IMR-90 (cell line): ENCODE measurements around the gene KCNQ1. TPM values are rescaled to one million over a fixed set of nuclear protein-coding genes. Genes with fewer than 3 reads are reported as not detected.

ENCODE experiments used
- ATAC-seq: fragments of 200-7000 bp; cut with Tn5 transposase; 2 replicates; pipeline ENCODE4 v1.9.1; 2020; ENCODE audit warnings: low read depth, mild to moderate bottlenecking, moderate library complexity
- BruUV-seq: library from RNA; stranded (reverse); fragments of 400-500 nt; replicated peaks from 2 replicates; lab custom pipeline; 2021; lab: Mats Ljungman, UMichigan
- CTCF ChIA-PET: fragments of 300-600 bp; formaldehyde crosslinking; extraction: SDS; loops from one replicate; lab custom pipeline; 2021; ENCODE audit warnings: antibody characterized with exemption; lab: Yijun Ruan, JAX
- POLR2A ChIA-PET: fragments of 300-600 bp; sonication (Branson Sonifier 250); formaldehyde crosslinking; loops from one replicate; lab custom pipeline; 2022; ENCODE audit warnings: antibody characterized with exemption; ENCODE audit not compliant: unreplicated experiment; lab: Charles Lee
- DNase-seq: peaks from one replicate; pipeline ENCODE4 v3.0.0; 2013
- H2AFZ ChIP-seq: replicated peaks from 2 replicates; pipeline ENCODE3; 2013; ENCODE audit warnings: low read length, mild to moderate bottlenecking; ENCODE audit not compliant: poor library complexity
- H2AK5ac ChIP-seq: 2 replicates; pipeline ENCODE4 v1.6.1; 2013; ENCODE audit warnings: low read depth, low read length, inconsistent platforms
- H2AK9ac ChIP-seq: replicated peaks from 2 replicates; pipeline ENCODE3; 2013; ENCODE audit warnings: mild to moderate bottlenecking, low read depth, low read length, moderate library complexity; ENCODE audit not compliant: poor library complexity
- H2BK120ac ChIP-seq: 2 replicates; pipeline ENCODE4 v1.6.1; 2013; ENCODE audit warnings: low read depth, low read length, inconsistent platforms
- H2BK15ac ChIP-seq: 3 replicates; pipeline ENCODE4 v1.6.1; 2013; ENCODE audit warnings: low read depth, low read length, inconsistent platforms
- H2BK20ac ChIP-seq: 2 replicates; pipeline ENCODE4 v1.6.1; 2013; ENCODE audit warnings: low read depth, mild to moderate bottlenecking, inconsistent platforms, low read length, moderate library complexity
- H2BK5ac ChIP-seq: 2 replicates; pipeline ENCODE4 v1.6.1; 2013; ENCODE audit warnings: mild to moderate bottlenecking, low read depth, low read length, inconsistent platforms; ENCODE audit not compliant: poor library complexity, severe bottlenecking
- H3K14ac ChIP-seq: replicated peaks from 2 replicates; pipeline ENCODE4 v1.6.1; 2013; ENCODE audit warnings: low read depth, low read length, inconsistent platforms
- H3K18ac ChIP-seq: 2 replicates; pipeline ENCODE4 v1.6.1; 2013; ENCODE audit warnings: low read depth, low read length, control low read depth
- H3K23ac ChIP-seq: 2 replicates; pipeline ENCODE4 v1.6.1; 2013; ENCODE audit warnings: low read depth, low read length, inconsistent platforms
- H3K27ac ChIP-seq: 2 replicates; pipeline ENCODE4 v1.5.1; 2013; ENCODE audit warnings: mild to moderate bottlenecking, control low read depth, low read length; ENCODE audit not compliant: insufficient read depth
- H3K27me3 ChIP-seq: 2 replicates; pipeline ENCODE4 v1.6.1; 2013; ENCODE audit warnings: low read length; ENCODE audit not compliant: control insufficient read depth, insufficient read depth
- H3K36me3 ChIP-seq: 2 replicates; pipeline ENCODE4 v1.6.1; 2013; ENCODE audit warnings: low read length, mixed read lengths; ENCODE audit not compliant: control insufficient read depth, insufficient read depth
- H3K4ac ChIP-seq: 2 replicates; pipeline ENCODE4 v1.6.1; 2013; ENCODE audit warnings: low read depth, low read length, inconsistent platforms
- H3K4me1 ChIP-seq: 2 replicates; pipeline ENCODE4 v1.6.1; 2013; ENCODE audit warnings: low read length, mixed read lengths; ENCODE audit not compliant: control insufficient read depth, insufficient read depth
- H3K4me2 ChIP-seq: 2 replicates; pipeline ENCODE4 v1.6.1; 2013; ENCODE audit warnings: low read depth, mild to moderate bottlenecking, control low read depth, low read length, moderate library complexity
- H3K4me3 ChIP-seq: 2 replicates; pipeline ENCODE4 v1.5.1; 2013; ENCODE audit warnings: low read depth, mild to moderate bottlenecking, control low read depth, low read length, moderate library complexity; ENCODE audit not compliant: insufficient read depth
- H3K56ac ChIP-seq: 2 replicates; pipeline ENCODE4 v1.6.1; 2013; ENCODE audit warnings: low read length, inconsistent platforms; ENCODE audit not compliant: insufficient read depth; ENCODE audit errors: extremely low read depth
- H3K79me1 ChIP-seq, 2 experiments: 2 replicates each; pipeline ENCODE4 v1.6.1; 2013; ENCODE audit warnings: low read length in 2 of 2, inconsistent platforms in 1 of 2, low read depth in 1 of 2
- H3K9ac ChIP-seq: 2 replicates; pipeline ENCODE4 v1.6.1; 2013; ENCODE audit warnings: low read depth, low read length, control low read depth
- H3K9me1 ChIP-seq: 2 replicates; pipeline ENCODE4 v1.6.1; 2013; ENCODE audit warnings: low read length, inconsistent platforms; ENCODE audit not compliant: insufficient read depth
- H3K9me3 ChIP-seq: 2 replicates; pipeline ENCODE4 v1.6.1; 2013; ENCODE audit warnings: low read length; ENCODE audit not compliant: control insufficient read depth, insufficient read depth
- H4K20me1 ChIP-seq: 2 replicates; pipeline ENCODE4 v1.6.1; 2013; ENCODE audit warnings: low read length, inconsistent platforms; ENCODE audit not compliant: insufficient read depth
- H4K5ac ChIP-seq: 2 replicates; pipeline ENCODE4 v1.6.1; 2013; ENCODE audit warnings: mild to moderate bottlenecking, low read depth, low read length, control low read depth
- H4K8ac ChIP-seq, 2 experiments: 2 replicates each; pipeline ENCODE4 v1.6.1; 2013; ENCODE audit warnings: low read depth in 2 of 2, low read length in 2 of 2, control low read depth in 1 of 2, inconsistent platforms in 1 of 2
- H4K91ac ChIP-seq: 2 replicates; pipeline ENCODE4 v1.6.1; 2013; ENCODE audit warnings: low read depth, low read length, inconsistent platforms; ENCODE audit not compliant: insufficient read depth
- BHLHE40 ChIP-seq: fragments of 150-350 bp; IDR thresholded peaks from 2 replicates; pipeline ENCODE4 v1.6.1; 2016; ENCODE audit warnings: mild to moderate bottlenecking, low read depth, low read length
- CEBPB ChIP-seq: IDR thresholded peaks from 2 replicates; pipeline ENCODE4 v1.6.1; 2012; ENCODE audit warnings: low read depth, low read length, improper control_type of control experiment
- CHD1 ChIP-seq: IDR thresholded peaks from 2 replicates; pipeline ENCODE4 v1.6.1; 2012; ENCODE audit warnings: low read depth, low read length, improper control_type of control experiment
- CTCF ChIP-seq: conservative IDR thresholded peaks from 2 replicates; pipeline ENCODE4 v1.5.1; 2012; ENCODE audit warnings: mild to moderate bottlenecking, low read depth, low read length, improper control_type of control experiment
- ELK1 ChIP-seq: fragments of 150-350 bp; IDR thresholded peaks from 2 replicates; pipeline ENCODE4 v1.6.1; 2016; ENCODE audit warnings: low read depth, mild to moderate bottlenecking, low read length, moderate library complexity, borderline replicate concordance
- MAFK ChIP-seq: IDR thresholded peaks from 2 replicates; pipeline ENCODE4 v1.6.1; 2012; ENCODE audit warnings: low read depth, low read length, improper control_type of control experiment
- MAZ ChIP-seq: IDR thresholded peaks from 2 replicates; pipeline ENCODE4 v1.6.1; 2012; ENCODE audit warnings: low read depth, mild to moderate bottlenecking, low read length, improper control_type of control experiment, moderate library complexity, borderline replicate concordance
- MXI1 ChIP-seq: IDR thresholded peaks from 2 replicates; pipeline ENCODE4 v1.6.1; 2012; ENCODE audit warnings: low read depth, mild to moderate bottlenecking, low read length, moderate library complexity, borderline replicate concordance
- NFE2L2 ChIP-seq: fragments of 150-350 bp; IDR thresholded peaks from 2 replicates; pipeline ENCODE4 v1.6.1; 2016; ENCODE audit warnings: low read depth, mild to moderate bottlenecking, low read length
- POLR2A ChIP-seq: IDR thresholded peaks from 2 replicates; pipeline ENCODE4 v1.6.1; 2012; ENCODE audit warnings: mild to moderate bottlenecking, low read depth, low read length
- RAD21 ChIP-seq: IDR thresholded peaks from 2 replicates; pipeline ENCODE4 v1.6.1; 2012; ENCODE audit warnings: low read length, improper control_type of control experiment
- RCOR1 ChIP-seq: IDR thresholded peaks from 2 replicates; pipeline ENCODE4 v1.6.1; 2012; ENCODE audit warnings: mild to moderate bottlenecking, low read length, improper control_type of control experiment; ENCODE audit not compliant: insufficient replicate concordance
- RFX5 ChIP-seq: IDR thresholded peaks from 2 replicates; pipeline ENCODE4 v1.8.0; 2012; ENCODE audit warnings: low read depth, mild to moderate bottlenecking, low read length, moderate library complexity
- SMC3 ChIP-seq: fragments of 150-350 bp; IDR thresholded peaks from 2 replicates; pipeline ENCODE4 v1.6.1; 2016; ENCODE audit warnings: low read depth, mild to moderate bottlenecking, antibody characterized with exemption, low read length, moderate library complexity
- WGBS, 2 experiments: methylation state at CpG; one replicate each; pipeline versions ENCODE4 v1.1.5 to v1.1.7; 2013; ENCODE audit warnings: missing lambda C conversion rate in 2 of 2; ENCODE audit not compliant: insufficient read length in 1 of 2; ENCODE audit errors: extremely low coverage in 2 of 2; 5-methylcytosine and 5-hydroxymethylcytosine counted together
- dilution Hi-C: fragments of 300-500 bp; cut with HindIII; formaldehyde crosslinking; loops from one replicate; pipeline ENCODE4 v1.14.3; 2018; ENCODE audit warnings: low sequenced_read_pairs; ENCODE audit not compliant: unreplicated experiment
- in situ Hi-C: fragments of 300-500 bp; cut with MboI; formaldehyde crosslinking; loops from 3 replicates; pipeline ENCODE4 v1.14.3; 2019; ENCODE audit warnings: low sequenced_read_pairs, inconsistent platforms, mixed read lengths
- intact Hi-C: fragments of 100-400 bp; cut with micrococcal nuclease; formaldehyde crosslinking; loops from 2 replicates; pipeline ENCODE4 v1.10.0; 2022
- polyA plus RNA-seq, 3 experiments: library from polyadenylated mRNA; depleted of rRNA; stranded (reverse); fragments of >200 nt; gene quantifications; 2 replicates each; pipeline ENCODE4 v1.2.3, GENCODE V29; 2012; ENCODE audit warnings: low replicate concordance in 1 of 3
- total RNA-seq: library from RNA; depleted of rRNA; stranded (reverse); fragments of >200 nt; gene quantifications from 2 replicates; pipeline ENCODE4 v1.2.3, GENCODE V29; 2012
- TF ChIP-seq, protein P1 (sequence below): fragments of 150-350 bp; IDR thresholded peaks from 2 replicates; pipeline ENCODE4 v1.6.1; 2017; ENCODE audit warnings: mild to moderate bottlenecking, antibody characterized with exemption, low read length, low read depth

The KCNQ1 gene
- total and polyA plus RNA-seq, 2 of the 4 experiments (the other 2 are of a cell fraction), result 0.07 TPM; not detected in 1

GRCh38 chr11:2584812-2585565 lies 140.2 kb downstream of the KCNQ1 start:
- DNase-seq, result no peak
- no peak overlapping the region for H3K9ac ChIP-seq
- ATAC-seq, result no peak
- no peak overlapping the region for H4K8ac ChIP-seq
- CTCF ChIA-PET, result interaction anchor here (0.6 kb wide), 1 partner anchor 22 kb away, joined by 6 read pairs; no protein-coding TSS in a partner anchor
- no peak overlapping the region for H4K91ac ChIP-seq
- WGBS, 2 experiments, result 75% methylated on average over 7 of the region's 18 CpGs; no CpG with 5 or more reads in 1 of the 2 experiments
- no peak overlapping the region for H2AK9ac ChIP-seq
- no peak overlapping the region for H2BK120ac ChIP-seq
- POLR2A ChIA-PET, result no interaction called here
- no peak overlapping the region for H3K4me2 ChIP-seq
- peak overlapping the region; percentile 43 for H2AFZ ChIP-seq
- H3K27me3 ChIP-seq, result peaks cover 13% of the 10 kb centered on the region; the same call in 1 of the 2 replicates
- no peaks in the 10 kb centered on the region for H3K79me1 ChIP-seq
- dilution Hi-C loops (no loop called here), intact Hi-C loops (no loop called here), in situ Hi-C loops (no loop called here)
- H4K20me1 ChIP-seq, result no peaks in the 10 kb centered on the region
- H2AK5ac ChIP-seq, result no peak overlapping the region
- H2BK15ac ChIP-seq, result no peak overlapping the region
- no peak overlapping the region for H3K56ac ChIP-seq
- no peak overlapping the region for H2BK20ac ChIP-seq
- BruUV-seq, result no TSS peak
- H3K18ac ChIP-seq, result no peak overlapping the region
- H3K4me1 ChIP-seq, result no peaks in the 10 kb centered on the region
- no peak overlapping the region for H3K23ac ChIP-seq
- no peak overlapping the region for H3K4ac ChIP-seq
- H3K14ac ChIP-seq, result no peak overlapping the region
- H2BK5ac ChIP-seq, result no peak overlapping the region
- H3K9me1 ChIP-seq, result no peaks in the 10 kb centered on the region; the same call in 1 of the 2 replicates
- H3K27ac ChIP-seq, result no peak overlapping the region
- H3K4me3 ChIP-seq, result no peak overlapping the region
- no peaks in the 10 kb centered on the region for H3K9me3 ChIP-seq
- no peaks in the 10 kb centered on the region for H3K36me3 ChIP-seq
- H4K5ac ChIP-seq, result no peak overlapping the region
- TF ChIP-seq NFE2L2 (no peak), BHLHE40 (no peak), RFX5 (no peak), MAZ (no peak), CTCF (no peak), RAD21 (no peak), SMC3 (no peak), MAFK (no peak), ELK1 (no peak), MXI1 (no peak), RCOR1 (no peak), POLR2A (no peak), CEBPB (no peak), CHD1 (no peak)
- TF ChIP-seq, protein P1, sequence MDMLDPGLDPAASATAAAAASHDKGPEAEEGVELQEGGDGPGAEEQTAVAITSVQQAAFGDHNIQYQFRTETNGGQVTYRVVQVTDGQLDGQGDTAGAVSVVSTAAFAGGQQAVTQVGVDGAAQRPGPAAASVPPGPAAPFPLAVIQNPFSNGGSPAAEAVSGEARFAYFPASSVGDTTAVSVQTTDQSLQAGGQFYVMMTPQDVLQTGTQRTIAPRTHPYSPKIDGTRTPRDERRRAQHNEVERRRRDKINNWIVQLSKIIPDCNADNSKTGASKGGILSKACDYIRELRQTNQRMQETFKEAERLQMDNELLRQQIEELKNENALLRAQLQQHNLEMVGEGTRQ, result no peak
